ENCODE measurements around the gene HDDC2.

The HDDC2 gene

GRCh38 chr6:125301435-125302391, at the start of gene HDDC2:
Gene HDDC2 (minus strand): TSS chr6:125301967. CDS start chr6:125301932, 35 bp downstream.
- 0 out of 2 replicates have a peak, but pooled peaks cover 7% of the 10 kb centered on the region for H3K79me2 ChIP-seq (ENCODE audit: low read length)
- H3K9ac ChIP-seq (ENCODE audit: low read length): peak within 1 kb of the TSS; percentile 81
- H2AFZ ChIP-seq (ENCODE audit: low read length): peak within 1 kb of the TSS; percentile 88
- H3K4me3 ChIP-seq (ENCODE audit: low read length): peak within 1 kb of the TSS; percentile 78
- no peak for TF ChIP-seq CTCF (IDR thresholded peaks at IDR 0.05; ENCODE audit: low read length)
- no peak for TF ChIP-seq EZH2phosphoT487 (IDR thresholded peaks at IDR 0.05; ENCODE audit: low read length)
- TF ChIP-seq EZH2 (optimal IDR thresholded peaks at IDR 0.05; ENCODE audit: low read depth, low read length): no peak
- H3K27me3 ChIP-seq (replicated peaks; ENCODE audit: insufficient read depth, low read length): no peaks in the 10 kb centered on the region
- no peaks in the 10 kb centered on the region for H3K9me3 ChIP-seq (replicated peaks; ENCODE audit: insufficient read depth, low read length)
- H3K36me3 ChIP-seq (replicated peaks; ENCODE audit: insufficient read depth, low read length): no peaks in the 10 kb centered on the region; the same call in none of the 2 replicates
- peaks cover 11% of the 10 kb centered on the region for H3F3A ChIP-seq (ENCODE audit: insufficient read depth, low read length)
- peak within 1 kb of the TSS; percentile 81 for H3K4me2 ChIP-seq (ENCODE audit: low read depth, low read length)
- no peaks in the 10 kb centered on the region for H4K20me1 ChIP-seq (ENCODE audit: insufficient read depth, low read length)
- peak within 1 kb of the TSS; percentile 47; the same call in 1 of the 2 replicates for H3K27ac ChIP-seq (ENCODE audit: low read length)
- no peaks in the 10 kb centered on the region for H3K9me2 ChIP-seq (replicated peaks; ENCODE audit: insufficient read depth, low read length)
- peak; percentile 56 for DNase-seq
- H3K4me1 ChIP-seq (ENCODE audit: low read length): no peaks in the 10 kb centered on the region

GRCh38 chr6:125346926-125347563, 45.3 kb upstream of the HDDC2 start:
- Histone ChIP-seq H4K20me1 (ENCODE audit: insufficient read depth, low read length) (no peaks in the 10 kb centered on the region), H3K79me2 (ENCODE audit: low read length) (no peaks in the 10 kb centered on the region), H2AFZ (ENCODE audit: low read length) (peak overlapping the region; percentile 89), H3K9me3 (replicated peaks; ENCODE audit: insufficient read depth, low read length) (no peaks in the 10 kb centered on the region), H3K4me1 (ENCODE audit: low read length) (peaks cover 13% of the 10 kb centered on the region), H3K27me3 (replicated peaks; ENCODE audit: insufficient read depth, low read length) (no peaks in the 10 kb centered on the region), H3K4me3 (ENCODE audit: low read length) (peak overlapping the region; percentile 59), H3K9me2 (replicated peaks; ENCODE audit: insufficient read depth, low read length) (no peaks in the 10 kb centered on the region), H3K36me3 (replicated peaks; ENCODE audit: insufficient read depth, low read length) (no peaks in the 10 kb centered on the region), H3F3A (ENCODE audit: insufficient read depth, low read length) (peaks cover 17% of the 10 kb centered on the region; the same call in 1 of the 2 replicates), H3K4me2 (ENCODE audit: low read depth, low read length) (peak overlapping the region; percentile 98), H3K9ac (ENCODE audit: low read length) (peak overlapping the region; percentile 81), H3K27ac (ENCODE audit: low read length) (peak overlapping the region; percentile 98)
- TF ChIP-seq EZH2phosphoT487 (IDR thresholded peaks at IDR 0.05; ENCODE audit: low read length): no peak
- TF ChIP-seq EZH2 (optimal IDR thresholded peaks at IDR 0.05; ENCODE audit: low read depth, low read length): no peak
- TF ChIP-seq CTCF (IDR thresholded peaks at IDR 0.05; ENCODE audit: low read length): no peak
- peak; percentile 49 for DNase-seq

GRCh38 chr6:125346201-125346925, 44.6 kb upstream of the HDDC2 start:
- Histone ChIP-seq H4K20me1 (ENCODE audit: insufficient read depth, low read length) (no peaks in the 10 kb centered on the region), H3F3A (ENCODE audit: insufficient read depth, low read length) (peaks cover 17% of the 10 kb centered on the region; the same call in 1 of the 2 replicates), H3K4me1 (ENCODE audit: low read length) (peaks cover 13% of the 10 kb centered on the region), H3K36me3 (replicated peaks; ENCODE audit: insufficient read depth, low read length) (no peaks in the 10 kb centered on the region), H3K27me3 (replicated peaks; ENCODE audit: insufficient read depth, low read length) (no peaks in the 10 kb centered on the region), H3K9me2 (replicated peaks; ENCODE audit: insufficient read depth, low read length) (no peaks in the 10 kb centered on the region), H3K9ac (ENCODE audit: low read length) (peak overlapping the region; percentile 81), H2AFZ (ENCODE audit: low read length) (peak overlapping the region; percentile 89), H3K27ac (ENCODE audit: low read length) (peak overlapping the region; percentile 98), H3K79me2 (ENCODE audit: low read length) (no peaks in the 10 kb centered on the region), H3K9me3 (replicated peaks; ENCODE audit: insufficient read depth, low read length) (no peaks in the 10 kb centered on the region), H3K4me2 (ENCODE audit: low read depth, low read length) (peak overlapping the region; percentile 98), H3K4me3 (ENCODE audit: low read length) (peak overlapping the region; percentile 59)
- TF ChIP-seq EZH2phosphoT487 (IDR thresholded peaks at IDR 0.05; ENCODE audit: low read length): no peak
- no peak for TF ChIP-seq CTCF (IDR thresholded peaks at IDR 0.05; ENCODE audit: low read length)
- TF ChIP-seq EZH2 (optimal IDR thresholded peaks at IDR 0.05; ENCODE audit: low read depth, low read length): no peak
- peak; percentile 29 for DNase-seq
